ENCODE results near the gene GSDME. TPM values are rescaled to one million over a fixed set of nuclear protein-coding genes. Genes with fewer than 3 reads are reported as not detected.

GSDME gene
- polyA plus RNA-seq, 4 donors = 4.0 to 118 (median 89.6) TPM

- peaks cover 0 to 7% of the 10 kb centered on the region in 2 donors for H3K9me3 ChIP-seq (ENCODE audit: control insufficient read depth in 2 of 2, insufficient read depth in 1 of 2, low read depth in 1 of 2, low read length in 1 of 2)
- DNase-seq = peak in 1 of 2 donors; percentile 71
- no peak for FAIRE-seq
- no peaks in the 10 kb centered on the region for H3K36me3 ChIP-seq (ENCODE audit: control insufficient read depth in 3 of 3, insufficient read depth in 2 of 3, low read depth in 1 of 3, low read length in 3 of 3)
- H3K27ac ChIP-seq (ENCODE audit: low read depth in 1 of 3, low read length in 2 of 3) = peak overlapping the region in 2 of 3 donors; percentile 88 to 91
- peaks cover 0 to 7% (median 0%) of the 10 kb centered on the region in 3 donors for H3K27me3 ChIP-seq (ENCODE audit: control insufficient read depth in 3 of 3, insufficient read depth in 3 of 3, low read length in 3 of 3)
- peaks cover 0 to 12% (median 0%) of the 10 kb centered on the region in 3 donors for H3K4me1 ChIP-seq (ENCODE audit: control insufficient read depth in 3 of 3, insufficient read depth in 2 of 3, low read depth in 1 of 3, low read length in 2 of 3)
- H3K4me3 ChIP-seq (ENCODE audit: low read depth in 1 of 3, low read length in 3 of 3) = peak overlapping the region; percentile 44 to 86 (median 83)
- 6 to 11% (median 9%) methylated on average over 35 to 54 of the region's 54 CpGs for WGBS, 3 donors
Measured at GRCh38 chr7:24756545-24757352, 515 bp downstream of the GSDME start.

GRCh38 chr7:24755541-24756407 is 1.5 kb downstream of the GSDME start:
- H3K27me3 ChIP-seq (ENCODE audit: control insufficient read depth in 3 of 3, insufficient read depth in 3 of 3, low read length in 3 of 3) = peaks cover 0 to 4% (median 0%) of the 10 kb centered on the region in 3 donors
- H3K4me1 ChIP-seq (ENCODE audit: control insufficient read depth in 3 of 3, insufficient read depth in 2 of 3, low read depth in 1 of 3, low read length in 2 of 3) = peaks cover 0 to 15% (median 0%) of the 10 kb centered on the region in 3 donors
- H3K4me3 ChIP-seq (ENCODE audit: low read depth in 1 of 3, low read length in 3 of 3) = peak overlapping the region in 2 of 3 donors; percentile 83 to 86
- WGBS, 3 donors = 79 to 86% (median 83%) methylated on average over 12 of the region's 12 CpGs
- no peak for FAIRE-seq
- peak overlapping the region in 1 of 3 donors; percentile 91 for H3K27ac ChIP-seq (ENCODE audit: low read depth in 1 of 3, low read length in 2 of 3)
- H3K9me3 ChIP-seq (ENCODE audit: control insufficient read depth in 2 of 2, insufficient read depth in 1 of 2, low read depth in 1 of 2, low read length in 1 of 2) = no peaks in the 10 kb centered on the region
- no peaks in the 10 kb centered on the region for H3K36me3 ChIP-seq (ENCODE audit: control insufficient read depth in 3 of 3, insufficient read depth in 2 of 3, low read depth in 1 of 3, low read length in 3 of 3)
- peak in 1 of 2 donors; percentile 60 for DNase-seq

- Histone ChIP-seq H3K4me3 (ENCODE audit: low read depth in 1 of 3, low read length in 3 of 3) (peak overlapping the region in 1 of 3 donors; percentile 86), H3K9me3 (ENCODE audit: control insufficient read depth in 2 of 2, insufficient read depth in 1 of 2, low read depth in 1 of 2, low read length in 1 of 2) (peaks cover 0 to 4% of the 10 kb centered on the region in 2 donors), H3K4me1 (ENCODE audit: control insufficient read depth in 3 of 3, insufficient read depth in 2 of 3, low read depth in 1 of 3, low read length in 2 of 3) (peaks cover 0 to 22% (median 0%) of the 10 kb centered on the region in 3 donors), H3K36me3 (ENCODE audit: control insufficient read depth in 3 of 3, insufficient read depth in 2 of 3, low read depth in 1 of 3, low read length in 3 of 3) (no peaks in the 10 kb centered on the region), H3K27ac (ENCODE audit: low read depth in 1 of 3, low read length in 2 of 3) (peak overlapping the region in 1 of 3 donors; percentile 91), H3K27me3 (ENCODE audit: control insufficient read depth in 3 of 3, insufficient read depth in 3 of 3, low read length in 3 of 3) (peaks cover 0 to 4% (median 0%) of the 10 kb centered on the region in 3 donors)
- WGBS, 3 donors = 83 to 90% (median 87%) methylated on average over 3 of the region's 3 CpGs
- no peak for FAIRE-seq
- DNase-seq = no peak
Measured at GRCh38 chr7:24754906-24755506, 2.3 kb downstream of the GSDME start.

GRCh38 chr7:24752073-24752800 is 5.0 kb downstream of the GSDME start:
- Histone ChIP-seq H3K4me1 (ENCODE audit: control insufficient read depth in 3 of 3, insufficient read depth in 2 of 3, low read depth in 1 of 3, low read length in 2 of 3) (peaks cover 0 to 25% (median 0%) of the 10 kb centered on the region in 3 donors), H3K4me3 (ENCODE audit: low read depth in 1 of 3, low read length in 3 of 3) (no peak overlapping the region), H3K36me3 (ENCODE audit: control insufficient read depth in 3 of 3, insufficient read depth in 2 of 3, low read depth in 1 of 3, low read length in 3 of 3) (peaks cover 0 to 7% (median 0%) of the 10 kb centered on the region in 3 donors), H3K9me3 (ENCODE audit: control insufficient read depth in 2 of 2, insufficient read depth in 1 of 2, low read depth in 1 of 2, low read length in 1 of 2) (peaks cover 0 to 5% of the 10 kb centered on the region in 2 donors), H3K27me3 (ENCODE audit: control insufficient read depth in 3 of 3, insufficient read depth in 3 of 3, low read length in 3 of 3) (peaks cover 0 to 4% (median 0%) of the 10 kb centered on the region in 3 donors), H3K27ac (ENCODE audit: low read depth in 1 of 3, low read length in 2 of 3) (peak overlapping the region in 1 of 3 donors; percentile 0)
- FAIRE-seq = no peak
- WGBS, 3 donors = 83 to 92% (median 91%) methylated on average over 3 of the region's 3 CpGs
- no peak for DNase-seq

DNA sequence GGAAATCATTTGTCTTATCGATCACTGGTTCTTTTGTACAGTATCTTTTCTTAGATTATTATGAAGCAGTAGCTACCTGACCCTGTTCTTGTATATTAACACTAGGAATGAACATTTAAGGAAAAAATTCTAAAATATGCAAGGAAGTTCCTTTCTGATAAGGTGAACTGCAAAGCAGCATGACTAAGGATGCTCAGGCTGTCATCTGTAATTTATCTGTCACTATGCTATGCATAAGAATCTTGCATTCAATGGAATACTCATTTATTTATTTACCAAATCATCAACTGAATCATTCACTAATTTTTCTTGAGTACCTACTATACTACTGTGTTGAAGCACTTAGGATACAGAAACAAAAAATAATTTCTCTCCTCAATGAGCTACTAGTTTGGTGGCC is 5.8 kb downstream of the GSDME start:
- FAIRE-seq = no peak
- 87 to 95% (median 92%) methylated on average over 1 of the region's 1 CpG for WGBS, 3 donors
- Histone ChIP-seq H3K9me3 (ENCODE audit: control insufficient read depth in 2 of 2, insufficient read depth in 1 of 2, low read depth in 1 of 2, low read length in 1 of 2) (peaks cover 0 to 5% of the 10 kb centered on the region in 2 donors), H3K27me3 (ENCODE audit: control insufficient read depth in 3 of 3, insufficient read depth in 3 of 3, low read length in 3 of 3) (peaks cover 0 to 4% (median 0%) of the 10 kb centered on the region in 3 donors), H3K4me1 (ENCODE audit: control insufficient read depth in 3 of 3, insufficient read depth in 2 of 3, low read depth in 1 of 3, low read length in 2 of 3) (peaks cover 0 to 25% (median 0%) of the 10 kb centered on the region in 3 donors), H3K36me3 (ENCODE audit: control insufficient read depth in 3 of 3, insufficient read depth in 2 of 3, low read depth in 1 of 3, low read length in 3 of 3) (peaks cover 0 to 11% (median 0%) of the 10 kb centered on the region in 3 donors), H3K4me3 (ENCODE audit: low read depth in 1 of 3, low read length in 3 of 3) (no peak overlapping the region), H3K27ac (ENCODE audit: low read depth in 1 of 3, low read length in 2 of 3) (no peak overlapping the region)
- no peak for DNase-seq

DNA sequence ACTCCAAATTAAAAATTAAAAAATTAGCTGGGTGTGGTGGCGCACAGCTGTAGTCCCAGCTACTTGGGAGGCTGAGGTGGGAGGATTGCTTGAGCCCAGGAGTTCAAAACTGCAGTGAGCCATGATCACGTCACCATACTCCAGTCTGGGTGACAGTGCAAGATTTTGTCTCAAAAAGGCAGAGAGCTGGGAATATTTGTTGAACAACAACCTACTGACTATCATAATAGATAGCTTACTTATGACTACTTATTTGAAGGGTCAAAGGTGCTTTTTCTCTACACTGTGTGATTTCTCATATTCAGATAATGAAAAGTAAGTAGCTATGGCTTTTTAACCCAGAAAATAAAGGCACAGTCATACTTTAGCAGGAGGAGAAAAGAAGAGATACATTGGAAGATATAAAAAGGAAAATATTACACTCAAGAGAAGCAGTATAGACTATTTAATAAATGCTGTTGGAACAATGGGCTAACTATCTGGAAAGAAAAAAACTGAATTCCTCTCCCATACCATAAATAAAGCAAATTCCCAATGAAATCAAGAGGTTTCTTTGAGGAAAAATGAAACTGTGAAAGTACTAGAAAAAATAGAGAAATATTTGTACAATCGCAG is 6.7 kb downstream of the GSDME start:
- H3K4me1 ChIP-seq (ENCODE audit: control insufficient read depth in 3 of 3, insufficient read depth in 2 of 3, low read depth in 1 of 3, low read length in 2 of 3) = peaks cover 0 to 21% (median 0%) of the 10 kb centered on the region in 3 donors
- H3K27ac ChIP-seq (ENCODE audit: low read depth in 1 of 3, low read length in 2 of 3) = peak overlapping the region in 1 of 3 donors; percentile 71
- H3K4me3 ChIP-seq (ENCODE audit: low read depth in 1 of 3, low read length in 3 of 3) = no peak overlapping the region
- peaks cover 0 to 14% (median 0%) of the 10 kb centered on the region in 3 donors for H3K36me3 ChIP-seq (ENCODE audit: control insufficient read depth in 3 of 3, insufficient read depth in 2 of 3, low read depth in 1 of 3, low read length in 3 of 3)
- DNase-seq = peak in 1 of 2 donors; percentile 20
- H3K27me3 ChIP-seq (ENCODE audit: control insufficient read depth in 3 of 3, insufficient read depth in 3 of 3, low read length in 3 of 3) = no peaks in the 10 kb centered on the region
- FAIRE-seq = no peak
- WGBS, 3 donors = 88 to 94% (median 91%) methylated on average over 3 of the region's 3 CpGs
- peaks cover 0 to 5% of the 10 kb centered on the region in 2 donors for H3K9me3 ChIP-seq (ENCODE audit: control insufficient read depth in 2 of 2, insufficient read depth in 1 of 2, low read depth in 1 of 2, low read length in 1 of 2)

GRCh38 chr7:24748521-24748920 is 8.7 kb downstream of the GSDME start:
- 67 to 89% (median 76%) methylated on average over 2 of the region's 2 CpGs for WGBS, 3 donors
- Histone ChIP-seq H3K27me3 (ENCODE audit: control insufficient read depth in 3 of 3, insufficient read depth in 3 of 3, low read length in 3 of 3) (no peaks in the 10 kb centered on the region), H3K4me1 (ENCODE audit: control insufficient read depth in 3 of 3, insufficient read depth in 2 of 3, low read depth in 1 of 3, low read length in 2 of 3) (peaks cover 0 to 15% (median 0%) of the 10 kb centered on the region in 3 donors), H3K36me3 (ENCODE audit: control insufficient read depth in 3 of 3, insufficient read depth in 2 of 3, low read depth in 1 of 3, low read length in 3 of 3) (peaks cover 0 to 25% (median 0%) of the 10 kb centered on the region in 3 donors), H3K4me3 (ENCODE audit: low read depth in 1 of 3, low read length in 3 of 3) (no peak overlapping the region), H3K27ac (ENCODE audit: low read depth in 1 of 3, low read length in 2 of 3) (no peak overlapping the region), H3K9me3 (ENCODE audit: control insufficient read depth in 2 of 2, insufficient read depth in 1 of 2, low read depth in 1 of 2, low read length in 1 of 2) (peaks cover 0 to 5% of the 10 kb centered on the region in 2 donors)
- DNase-seq (no peak), FAIRE-seq (no peak)

Data from small intestine (tissue), 7 donors.